ENCODE data around the gene KLHL8.
"Not testable (repeated sequence)": the region's sequence is repeated elsewhere in the genome, so short reads cannot be mapped to it uniquely, and the experiment has no call there.

Gene KLHL8

GRCh38 chr4:87227751-87228151 is 7.3 kb upstream of the KLHL8 start:
- DNase-seq = no peak

GRCh38 chr4:87225936-87226335 is 5.5 kb upstream of the KLHL8 start:
- DNase-seq = no peak

DNA sequence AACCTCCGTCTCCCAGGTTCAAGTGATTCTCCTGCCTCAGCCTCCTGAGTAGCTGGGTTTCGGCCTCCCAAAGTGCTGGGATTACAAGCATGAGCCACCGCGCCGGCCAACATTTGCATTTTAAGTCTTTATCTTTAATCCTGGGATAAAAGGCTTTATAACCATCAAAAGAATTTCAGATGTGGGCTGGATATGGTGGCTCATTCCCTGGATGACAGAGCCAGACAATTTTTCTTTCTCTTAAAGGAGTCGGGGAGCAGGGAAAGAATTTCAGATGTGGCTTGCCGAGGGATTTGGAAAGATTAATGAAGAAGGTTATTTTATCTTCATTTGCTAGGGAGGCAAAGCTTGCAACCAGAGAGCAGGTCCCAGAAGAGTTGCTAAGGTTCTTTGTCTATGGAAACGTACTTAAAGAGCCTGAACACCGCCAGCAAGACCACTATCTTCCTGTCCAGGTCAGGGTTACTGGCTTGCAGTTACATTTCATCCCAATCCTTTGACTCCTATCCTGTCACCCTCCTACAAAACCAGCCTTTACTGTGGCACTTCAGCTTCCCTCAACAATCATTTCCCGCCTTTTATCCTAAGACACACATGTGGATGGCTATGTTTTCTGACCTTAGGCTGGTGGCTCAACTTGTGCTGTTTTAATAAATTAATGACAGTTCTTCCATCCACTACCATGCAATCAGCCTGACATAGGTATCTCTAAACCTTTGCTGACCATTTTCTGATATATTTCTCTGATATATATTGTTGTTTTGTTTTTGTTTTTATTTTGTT is 3.9 kb upstream of the KLHL8 start:
- peak; percentile 70 for DNase-seq

DNA sequence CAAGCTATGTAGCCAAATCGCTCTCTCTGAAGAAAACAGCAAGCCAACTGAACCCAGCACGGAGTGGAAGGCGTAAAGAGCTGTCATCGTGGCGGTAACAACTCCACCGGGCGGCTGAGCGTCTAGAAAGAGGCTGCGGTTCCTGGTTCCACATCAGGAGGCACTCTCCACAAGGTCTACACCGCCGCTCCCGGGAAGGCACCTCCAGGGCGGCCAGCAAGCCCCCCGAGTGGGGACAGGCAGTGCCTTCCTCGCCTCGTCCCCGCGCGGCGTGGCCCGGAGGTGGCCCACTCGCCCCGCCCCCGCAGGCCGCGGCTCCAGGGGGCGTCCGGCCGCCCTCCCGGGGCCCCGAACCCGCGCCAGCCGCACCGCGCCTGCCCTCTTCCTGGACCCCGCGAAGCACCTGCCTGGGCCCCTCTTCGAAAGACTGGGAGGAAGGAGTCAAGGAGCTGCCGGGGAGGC is 755 bp downstream of the KLHL8 start:
- peak; percentile 54 for DNase-seq

DNA sequence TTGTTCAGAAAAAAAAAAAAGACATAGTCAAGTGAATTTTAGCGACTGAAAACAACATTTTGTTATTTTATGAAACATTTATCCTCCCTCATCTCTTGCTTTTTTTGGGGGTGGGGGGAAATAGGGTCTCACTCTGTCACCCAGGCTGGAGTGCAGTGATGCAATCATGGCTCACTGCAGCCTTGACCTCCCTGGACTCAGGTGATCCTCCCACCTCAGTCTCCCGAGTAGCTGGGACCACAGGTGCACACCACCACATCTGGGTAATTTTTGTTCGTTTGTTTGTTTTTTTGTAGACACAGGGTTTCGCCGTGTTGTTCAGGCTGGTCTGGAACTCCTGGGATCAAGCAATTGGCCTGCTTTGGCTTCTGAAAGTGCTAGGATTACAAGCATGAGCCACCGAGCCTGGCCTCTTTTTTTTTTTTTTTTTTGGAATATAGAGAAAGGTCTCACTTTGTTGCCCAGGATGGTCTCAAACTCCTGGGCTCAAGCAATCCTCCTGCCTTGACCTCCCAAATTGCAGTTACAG is 3.1 kb downstream of the KLHL8 start:
- DNase-seq = not testable (repeated sequence)

DNA sequence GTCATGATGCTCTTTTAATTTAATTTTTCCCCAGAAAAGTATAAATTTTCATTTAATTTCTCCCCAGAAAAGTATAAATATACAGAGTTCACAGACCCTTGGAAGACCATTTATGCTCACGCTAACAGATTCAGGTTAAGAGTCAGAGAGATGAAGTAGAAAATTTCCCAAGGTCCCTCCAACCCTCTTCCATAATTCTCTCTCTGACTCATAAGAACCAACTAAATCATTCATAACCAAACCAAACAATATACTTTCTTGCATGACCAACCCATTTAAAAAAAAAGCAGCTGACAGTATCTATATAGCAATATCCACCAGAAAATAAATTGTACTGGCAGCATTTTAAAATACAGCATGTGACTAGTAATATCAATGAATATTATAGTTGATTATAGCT is 3.9 kb downstream of the KLHL8 start:
- no peak for DNase-seq

GRCh38 chr4:87213421-87214075 is 6.9 kb downstream of the KLHL8 start:
- peak; percentile 21 for DNase-seq

DNA sequence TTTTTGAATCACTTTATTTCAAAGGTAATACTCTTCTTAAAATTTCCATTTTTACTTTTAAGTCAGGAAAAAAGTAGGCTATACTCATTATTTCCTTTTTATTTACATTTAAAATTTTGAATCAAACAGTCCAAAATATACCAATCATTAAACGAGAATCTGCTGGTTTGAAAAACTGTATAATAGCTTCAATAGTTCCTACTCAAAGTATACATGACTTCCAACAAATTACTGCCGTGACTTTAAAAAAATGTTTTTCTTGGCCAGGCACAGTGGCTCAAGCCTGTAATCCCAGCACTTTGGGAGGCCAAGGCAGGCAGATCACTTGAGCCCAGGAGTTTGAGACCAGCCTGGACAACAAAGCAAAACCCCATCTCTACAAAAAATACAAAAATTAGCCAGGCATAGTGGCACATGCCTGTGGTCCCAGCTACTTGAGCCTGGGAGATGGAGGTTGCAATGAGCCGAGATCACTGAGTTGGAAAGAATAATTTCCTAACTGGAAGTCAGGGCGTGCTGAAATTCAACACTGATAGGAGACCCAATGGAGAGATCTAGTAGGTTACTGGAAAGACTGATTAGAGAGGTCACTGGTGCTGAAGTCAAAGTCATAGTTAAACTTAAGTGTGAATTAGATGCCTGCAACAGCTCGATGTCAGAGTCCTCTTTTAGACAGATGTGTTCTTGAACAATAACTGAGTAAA is 9.0 kb downstream of the KLHL8 start:
- no peak for DNase-seq

DNA sequence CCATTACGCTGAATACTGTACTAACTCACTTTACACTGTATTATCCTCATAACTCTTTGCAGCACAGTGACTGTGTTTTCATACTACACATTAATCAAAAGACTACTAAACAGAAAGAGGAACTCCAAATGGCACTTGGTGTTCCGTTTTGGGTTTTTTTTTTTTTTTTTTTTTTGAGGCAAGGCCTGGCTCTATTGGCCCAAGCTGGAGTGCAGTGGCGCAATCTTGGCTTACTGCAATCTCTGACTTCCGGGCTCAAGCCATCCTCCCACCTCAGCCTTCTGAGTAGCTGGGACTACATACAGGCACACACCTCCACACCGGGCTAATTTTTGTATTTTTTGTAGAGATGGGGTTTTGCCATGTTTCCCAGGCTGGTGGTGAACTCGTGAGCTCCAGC is 10.7 kb downstream of the KLHL8 start:
- DNase-seq = no peak

- DNase-seq = no peak
Measured at GRCh38 chr4:87209182-87209581, 11.2 kb downstream of the KLHL8 start.

DNA sequence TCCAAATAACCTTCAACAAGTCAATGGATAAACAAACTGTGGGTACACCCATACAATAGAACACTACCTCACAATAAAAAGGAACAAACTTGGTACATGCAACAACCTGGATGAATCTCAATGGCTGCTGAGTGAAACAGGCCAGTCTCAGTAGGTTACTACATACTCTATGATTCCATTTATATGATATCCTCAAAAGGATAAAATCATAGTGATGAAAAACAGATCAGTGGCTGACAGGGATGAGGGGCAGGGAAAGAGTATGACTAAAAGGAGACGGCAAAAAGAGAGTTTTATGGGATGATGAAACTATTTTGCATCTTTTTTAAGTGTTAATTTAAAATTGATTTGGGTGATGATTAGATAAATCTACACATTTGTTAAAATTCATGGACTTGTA is 15.9 kb downstream of the KLHL8 start:
- no peak for DNase-seq

DNA sequence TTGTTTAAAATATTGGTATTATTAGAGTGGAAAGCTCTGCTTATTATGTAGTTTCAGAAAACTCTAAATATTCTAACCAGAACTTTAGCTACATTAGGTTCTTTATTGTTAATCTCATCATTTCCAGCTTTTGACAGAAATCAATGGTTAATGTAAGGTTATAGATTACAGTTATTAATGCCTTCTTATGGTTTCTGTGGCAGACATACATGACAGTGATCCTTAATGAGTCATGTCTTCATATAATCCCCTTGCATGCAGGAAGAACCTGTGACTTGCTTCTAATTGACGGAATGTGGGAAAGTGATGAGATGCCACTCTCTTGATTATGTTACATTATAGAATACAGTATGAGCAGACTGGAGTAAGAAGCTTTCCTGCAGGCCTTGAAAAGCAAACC is 23.5 kb downstream of the KLHL8 start:
- peak; percentile 28 for DNase-seq

DNA sequence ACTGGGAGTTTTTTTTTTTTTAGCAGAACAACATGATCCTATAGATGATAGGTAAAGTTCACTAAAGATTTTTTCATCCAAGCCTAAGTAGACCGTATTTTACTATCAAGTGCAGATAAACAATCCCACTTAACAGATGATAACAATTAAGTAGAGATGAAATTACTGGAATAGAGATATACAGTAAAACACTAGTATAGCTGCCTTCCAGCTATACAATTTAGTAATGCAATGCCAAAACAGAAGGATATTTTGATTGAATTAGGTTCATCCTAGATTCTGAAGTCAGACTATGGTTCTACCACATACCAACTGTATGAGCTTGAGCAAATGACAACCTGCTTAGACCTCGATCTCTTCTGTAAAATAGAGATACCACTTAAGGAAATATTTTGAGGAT is 24.3 kb downstream of the KLHL8 start:
- DNase-seq = no peak

DNA sequence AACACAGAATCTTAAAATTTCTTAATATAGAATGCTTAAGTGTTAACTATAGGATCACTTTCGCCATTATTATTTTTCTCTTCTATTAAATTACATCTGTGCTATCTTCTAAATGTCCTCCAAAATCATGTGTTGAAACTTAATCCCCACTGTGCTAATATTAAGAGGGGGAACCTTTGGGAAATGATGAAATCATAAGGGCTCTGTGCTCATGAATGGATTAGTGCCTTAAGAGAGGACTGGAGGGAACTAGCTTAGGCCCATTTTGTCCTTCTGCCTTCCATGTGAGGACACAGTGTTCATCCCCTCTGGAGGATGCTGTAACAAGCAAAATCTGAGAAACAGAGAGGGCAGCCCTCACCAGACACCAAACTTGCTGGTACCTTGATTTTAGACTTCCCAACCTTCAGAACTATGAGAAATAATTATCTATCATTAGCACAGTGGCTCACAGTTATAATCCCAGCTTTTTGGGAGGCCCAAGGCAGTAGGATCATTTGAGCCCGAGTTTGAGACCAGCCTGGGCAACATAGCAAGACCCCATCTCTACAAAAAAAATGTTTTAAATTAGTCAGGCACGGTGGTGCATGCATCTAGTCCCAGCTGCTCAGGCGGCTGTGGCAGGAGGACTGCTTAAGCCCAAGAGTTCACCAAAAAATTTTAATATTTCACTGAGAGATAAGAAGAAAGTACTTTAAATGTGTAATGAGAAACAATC is 26.3 kb downstream of the KLHL8 start:
- DNase-seq = peak; percentile 40

- DNase-seq = no peak
Measured at GRCh38 chr4:87192145-87192919, 28.1 kb downstream of the KLHL8 start.

DNA sequence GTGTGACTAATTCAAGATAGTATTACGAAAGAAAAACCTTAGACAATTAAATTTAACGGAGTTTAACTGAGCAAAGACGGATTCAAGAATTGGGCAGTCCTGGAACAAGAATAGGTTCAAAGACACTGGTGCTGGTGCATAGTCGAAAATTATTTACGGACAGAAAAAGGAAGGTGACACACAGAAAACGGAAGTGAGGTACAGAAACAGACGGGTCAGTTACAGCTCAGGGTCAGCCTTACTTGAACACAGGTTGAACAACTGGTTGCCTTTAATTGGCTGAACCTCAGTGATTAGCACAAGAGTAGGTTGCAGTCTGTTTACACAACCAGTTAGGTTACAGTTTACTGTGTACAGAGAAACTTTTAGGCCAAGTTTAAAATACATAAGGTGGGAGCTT is 31.5 kb downstream of the KLHL8 start:
- DNase-seq = no peak

DNA sequence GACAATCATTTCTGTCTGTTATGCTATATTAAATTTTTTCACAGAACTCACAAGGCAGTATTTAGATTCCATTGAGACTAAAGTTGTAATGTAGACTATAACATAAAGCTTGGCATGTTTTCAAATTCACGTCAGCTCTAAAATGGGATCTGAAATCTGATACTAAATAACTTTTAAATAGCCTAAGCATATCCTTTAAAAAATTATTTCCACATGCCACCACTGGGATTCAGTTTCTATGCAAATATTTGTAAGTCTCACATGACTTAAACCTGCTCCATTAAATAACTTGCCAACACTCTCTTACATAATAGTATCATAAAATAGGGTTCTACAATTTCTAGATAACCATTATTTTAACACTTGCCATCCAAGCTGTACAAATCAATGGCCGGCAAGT is 32.4 kb downstream of the KLHL8 start:
- no peak for DNase-seq

DNA sequence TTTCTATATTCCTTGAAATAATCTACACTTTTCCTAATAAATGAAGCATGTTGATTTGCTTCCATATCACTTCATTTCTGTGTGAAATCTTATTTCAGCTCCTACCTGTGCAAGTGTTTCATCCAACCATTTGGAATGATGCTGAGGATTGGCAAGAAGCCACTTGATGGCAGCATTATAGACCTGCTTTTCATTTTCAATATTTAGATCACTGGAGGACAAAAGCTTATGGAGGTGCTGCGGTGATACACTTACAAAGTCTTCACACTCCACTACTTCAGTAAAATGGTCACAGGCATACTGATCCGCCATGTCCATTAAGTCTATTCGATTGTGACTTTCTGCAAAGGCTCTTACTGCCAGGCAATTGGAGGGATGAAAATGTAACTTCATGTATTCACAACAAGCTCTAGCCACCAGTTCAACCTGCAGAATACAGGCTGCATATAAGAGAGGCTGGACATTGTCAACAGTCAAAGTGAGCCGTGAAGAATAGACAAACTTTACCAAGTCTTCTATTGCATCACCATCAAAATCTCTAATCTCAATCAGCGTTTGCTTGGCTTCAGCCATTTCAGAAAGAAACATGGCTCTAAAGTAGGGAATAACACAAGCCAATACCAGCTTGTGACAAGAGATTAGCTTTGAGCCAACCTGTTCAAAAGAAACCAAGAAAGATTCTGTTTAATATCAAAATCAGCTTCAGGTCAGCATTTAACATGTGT is 35.1 kb downstream of the KLHL8 start:
- no peak for DNase-seq

- DNase-seq = no peak
Measured at GRCh38 chr4:87180767-87181166, 39.7 kb downstream of the KLHL8 start.

DNA sequence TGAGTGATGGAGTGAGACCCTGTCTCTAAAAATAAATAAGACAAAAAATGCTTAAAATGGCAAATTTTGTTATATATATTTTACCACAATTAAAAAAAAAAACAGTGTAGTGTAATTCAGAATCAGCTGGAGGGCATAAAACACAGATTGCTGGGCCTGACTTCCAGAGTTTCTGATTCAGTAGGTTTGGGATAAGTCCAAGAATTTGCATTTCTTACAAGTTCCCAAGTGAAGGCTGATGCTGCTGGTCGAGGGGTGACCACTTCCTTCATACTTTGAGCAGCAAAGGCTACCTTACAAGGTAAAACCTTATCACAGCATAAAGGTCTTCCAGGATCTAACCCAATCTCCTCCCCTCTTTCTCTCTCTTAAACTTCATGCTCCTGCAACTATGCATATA is 40.7 kb downstream of the KLHL8 start:
- DNase-seq = no peak

DNA sequence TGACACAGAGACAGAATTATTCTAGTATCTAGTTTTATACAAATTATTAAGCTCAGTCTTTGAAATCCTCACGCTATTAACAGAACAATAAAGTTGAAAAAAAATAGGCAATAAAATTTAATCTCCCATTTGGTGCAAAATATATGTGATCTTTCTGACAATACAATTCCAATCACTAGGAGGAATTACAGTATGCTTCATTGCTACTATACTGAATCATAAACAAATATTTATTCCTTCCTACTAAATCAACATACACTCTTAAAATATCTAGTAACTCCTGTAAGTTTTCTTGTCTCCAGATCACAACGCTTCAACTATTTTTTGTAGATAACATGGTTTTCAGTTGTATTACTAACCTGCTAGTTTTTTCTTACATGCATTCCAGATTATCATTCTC is 45.7 kb downstream of the KLHL8 start:
- no peak for DNase-seq

DNA sequence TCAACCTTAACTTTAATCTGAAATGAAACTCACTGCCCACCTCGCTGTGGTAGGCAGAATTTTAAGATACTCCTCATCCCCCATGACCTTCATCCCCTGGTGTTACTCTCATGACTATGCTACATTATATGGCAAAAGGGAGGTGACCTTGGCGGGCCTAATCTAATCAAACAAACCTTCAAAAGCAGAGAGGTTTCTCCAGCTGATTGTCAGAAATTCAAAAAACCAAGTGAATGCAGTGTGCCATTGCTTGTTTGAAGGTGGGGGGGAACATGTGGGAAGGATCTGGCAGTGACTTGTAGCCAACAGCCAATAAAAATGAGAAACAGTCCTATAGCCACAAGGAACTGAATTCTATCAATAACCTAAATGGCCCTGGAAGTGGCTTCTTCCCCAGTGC is 48.5 kb downstream of the KLHL8 start:
- no peak for DNase-seq

All from NCI-H82 (cell line).